Measurements from ENCODE around the gene PRKCB. TPM values are rescaled to one million over a fixed set of nuclear protein-coding genes. Genes with fewer than 3 reads are reported as not detected.

PRKCB gene
- total and polyA plus RNA-seq, 4 donors = 1.6 to 9.4 (median 4.0) TPM

GRCh38 chr16:23929237-23929636, 93.5 kb downstream of the PRKCB start:
- Histone ChIP-seq H3K27ac (ENCODE audit: low read depth in 1 of 2, low read length in 2 of 2) (no peak overlapping the region), H3K9me3 (ENCODE audit: control insufficient read depth in 4 of 4, low read length in 3 of 4) (no peaks in the 10 kb centered on the region), H3K4me1 (ENCODE audit: control insufficient read depth in 4 of 4, insufficient read depth in 4 of 4, low read length in 3 of 4) (no peaks in the 10 kb centered on the region), H3K4me3 (ENCODE audit: low read depth in 1 of 3, low read length in 3 of 3) (no peak overlapping the region), H3K36me3 (ENCODE audit: control insufficient read depth in 4 of 4, insufficient read depth in 3 of 4, low read depth in 1 of 4, low read length in 3 of 4) (no peaks in the 10 kb centered on the region), H3K9ac (ENCODE audit: low read depth in 1 of 2, low read length in 2 of 2) (no peak overlapping the region), H3K27me3 (ENCODE audit: control insufficient read depth in 4 of 4, insufficient read depth in 4 of 4, low read length in 3 of 4) (no peaks in the 10 kb centered on the region)
- TF ChIP-seq FOXA1 (IDR thresholded peaks at IDR 0.05) = no peak
- no peak for TF ChIP-seq REST (IDR thresholded peaks at IDR 0.05)
- no peak for TF ChIP-seq MAX (IDR thresholded peaks at IDR 0.05)
- no peak for TF ChIP-seq RXRA (IDR thresholded peaks at IDR 0.05)
- no peak for TF ChIP-seq NR2F2 (IDR thresholded peaks at IDR 0.05)
- TF ChIP-seq GABPA (IDR thresholded peaks at IDR 0.05 in 1 of 2, conservative IDR thresholded peaks at IDR 0.05 in 1 of 2) = no peak
- TF ChIP-seq CTCF (IDR thresholded peaks at IDR 0.05; ENCODE audit: low read depth, low read length, missing input control) = no peak
- TF ChIP-seq ZBTB33 (IDR thresholded peaks at IDR 0.05) = no peak
- no peak for TF ChIP-seq JUND (IDR thresholded peaks at IDR 0.05)
- TF ChIP-seq SP1 (IDR thresholded peaks at IDR 0.05) = no peak
- TF ChIP-seq ATF3 (IDR thresholded peaks at IDR 0.05) = no peak
- no peak for TF ChIP-seq TAF1 (conservative IDR thresholded peaks at IDR 0.05)
- DNase-seq (ENCODE audit: low spot score) = no peak
- WGBS = 91% methylated on average over 4 of the region's 4 CpGs

- Histone ChIP-seq H3K27me3 (ENCODE audit: control insufficient read depth in 4 of 4, insufficient read depth in 4 of 4, low read length in 3 of 4) (no peaks in the 10 kb centered on the region), H3K9me3 (ENCODE audit: control insufficient read depth in 4 of 4, low read length in 3 of 4) (no peaks in the 10 kb centered on the region), H3K4me3 (ENCODE audit: low read depth in 1 of 3, low read length in 3 of 3) (no peak overlapping the region), H3K27ac (ENCODE audit: low read depth in 1 of 2, low read length in 2 of 2) (no peak overlapping the region), H3K9ac (ENCODE audit: low read depth in 1 of 2, low read length in 2 of 2) (no peak overlapping the region), H3K36me3 (ENCODE audit: control insufficient read depth in 4 of 4, insufficient read depth in 3 of 4, low read depth in 1 of 4, low read length in 3 of 4) (no peaks in the 10 kb centered on the region), H3K4me1 (ENCODE audit: control insufficient read depth in 4 of 4, insufficient read depth in 4 of 4, low read length in 3 of 4) (no peaks in the 10 kb centered on the region)
- DNase-seq (ENCODE audit: low spot score) = no peak
- 74% methylated on average over 5 of the region's 5 CpGs for WGBS
- no peak for TF ChIP-seq HNF4A (conservative IDR thresholded peaks at IDR 0.05)
- TF ChIP-seq ATF3 (IDR thresholded peaks at IDR 0.05) = no peak
- no peak for TF ChIP-seq JUND (IDR thresholded peaks at IDR 0.05)
- no peak for TF ChIP-seq TAF1 (conservative IDR thresholded peaks at IDR 0.05)
- TF ChIP-seq GABPA (IDR thresholded peaks at IDR 0.05 in 1 of 2, conservative IDR thresholded peaks at IDR 0.05 in 1 of 2) = no peak
- no peak for TF ChIP-seq MAX (IDR thresholded peaks at IDR 0.05)
- no peak for TF ChIP-seq EGR1 (IDR thresholded peaks at IDR 0.05; ENCODE audit: low read depth in 2 of 2)
These were observed 94.1 kb downstream of the PRKCB start for GRCh38 chr16:23929856-23930255.
